UCSD-AML1 (cell line): ENCODE data around the gene AFAP1L1.
A peak's percentile ranks its signal among the peaks of the same experiment; 100 is the strongest.

Experiments used
- DNase-seq: peaks from one replicate; lab custom pipeline; 2025; ENCODE audit not compliant: unreplicated experiment; lab: John Stamatoyannopoulos, UW

AFAP1L1 gene

DNA sequence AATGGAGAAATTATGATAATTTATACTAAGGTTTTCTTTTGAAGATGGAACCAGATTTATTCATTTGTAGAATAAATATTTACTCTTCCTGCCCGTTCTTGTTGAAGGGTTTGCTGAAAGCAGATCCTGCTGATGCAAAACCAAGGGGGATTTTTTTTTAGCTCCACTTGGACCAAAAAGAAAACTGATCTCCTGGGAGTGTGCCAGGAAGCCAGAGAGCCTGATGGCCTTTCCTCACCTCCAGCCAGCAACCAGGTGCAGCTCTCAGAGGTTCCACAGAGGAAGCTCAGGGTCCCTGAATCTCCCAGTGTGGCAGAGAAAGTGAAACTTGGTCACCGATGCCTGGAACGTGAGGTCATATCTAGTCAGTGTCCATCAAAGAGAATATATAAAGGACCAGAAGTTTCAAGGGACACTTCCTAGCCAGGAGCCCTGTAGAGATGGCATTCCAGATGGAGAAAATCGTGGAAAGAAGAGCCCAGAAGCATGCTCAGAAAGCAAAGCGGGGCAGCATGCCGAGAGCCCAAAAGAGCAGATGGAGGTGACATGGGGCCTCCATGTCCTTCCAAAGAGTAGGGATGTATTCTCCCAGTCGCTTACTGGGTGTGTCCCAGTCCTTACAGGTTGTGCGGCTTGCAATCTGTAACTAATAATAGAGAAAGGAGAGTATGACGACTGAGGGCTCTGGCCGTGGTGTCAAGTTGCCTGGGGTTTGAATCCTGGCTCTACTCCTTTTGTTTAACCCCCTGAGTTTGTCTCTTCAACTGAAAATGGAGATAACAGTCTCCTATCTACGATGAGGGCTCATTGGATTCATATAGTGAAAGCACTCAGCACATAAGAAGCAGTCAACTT lies 12.2 kb downstream of the AFAP1L1 start:
- no peak for DNase-seq

DNA sequence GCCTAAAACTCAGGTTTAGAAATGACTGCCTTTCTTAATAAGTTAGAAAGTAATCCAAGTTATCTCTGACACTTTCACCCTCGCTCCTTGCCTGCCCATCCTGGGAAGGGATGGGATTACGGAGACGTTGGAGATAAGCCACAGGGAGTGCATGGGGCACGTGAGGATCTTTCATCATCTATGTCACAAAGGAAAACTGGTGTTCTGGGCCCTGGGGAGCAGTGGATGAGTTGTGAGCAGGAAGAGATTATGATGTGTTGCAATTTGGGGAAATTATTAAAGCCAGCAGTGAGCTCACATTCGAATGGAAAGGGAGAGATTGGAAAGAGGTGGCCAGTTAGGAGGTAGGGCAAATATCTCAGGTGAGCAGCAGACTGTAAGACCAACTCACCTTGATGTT lies 12.8 kb downstream of the AFAP1L1 start:
- no peak for DNase-seq

DNA sequence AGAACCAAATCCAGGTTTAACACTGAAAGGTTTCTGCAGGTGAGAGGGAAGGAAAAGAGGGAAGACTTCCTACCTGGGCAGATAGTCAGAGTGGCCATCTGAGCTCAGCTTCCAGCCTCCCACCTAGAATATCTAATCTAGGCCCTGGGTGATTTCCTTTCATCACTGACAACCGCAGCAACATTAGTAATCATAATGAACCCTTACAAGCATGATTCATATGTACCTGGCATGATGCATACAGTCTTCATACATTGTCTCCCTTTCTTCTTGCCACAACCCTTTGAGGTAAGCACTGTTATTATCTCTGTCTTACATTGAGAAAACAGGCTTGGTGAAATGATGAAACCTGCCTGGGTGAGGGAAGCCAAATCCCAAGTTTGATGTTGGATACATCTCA lies 13.5 kb downstream of the AFAP1L1 start:
- no peak for DNase-seq

DNA sequence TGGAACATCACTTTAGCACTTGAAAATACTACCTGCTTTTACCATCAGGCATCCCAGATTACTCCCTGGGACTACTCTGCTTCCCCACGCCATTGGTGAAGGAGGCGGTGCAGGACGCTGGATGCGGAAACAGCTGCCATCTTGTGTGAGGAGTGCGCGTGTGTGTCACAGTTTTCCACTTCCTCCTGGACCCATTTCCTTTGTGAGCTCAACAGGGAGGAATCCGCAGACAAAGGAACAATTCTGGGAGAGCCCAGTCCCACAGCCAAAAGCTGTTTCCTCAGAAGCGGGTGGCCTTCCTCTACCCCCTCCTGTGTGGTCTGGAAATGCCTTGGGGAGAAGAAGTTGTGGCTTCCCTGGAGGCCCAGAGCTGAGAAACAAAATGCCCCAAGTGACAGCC lies 16.8 kb downstream of the AFAP1L1 start:
- DNase-seq, result peak; percentile 83

DNA sequence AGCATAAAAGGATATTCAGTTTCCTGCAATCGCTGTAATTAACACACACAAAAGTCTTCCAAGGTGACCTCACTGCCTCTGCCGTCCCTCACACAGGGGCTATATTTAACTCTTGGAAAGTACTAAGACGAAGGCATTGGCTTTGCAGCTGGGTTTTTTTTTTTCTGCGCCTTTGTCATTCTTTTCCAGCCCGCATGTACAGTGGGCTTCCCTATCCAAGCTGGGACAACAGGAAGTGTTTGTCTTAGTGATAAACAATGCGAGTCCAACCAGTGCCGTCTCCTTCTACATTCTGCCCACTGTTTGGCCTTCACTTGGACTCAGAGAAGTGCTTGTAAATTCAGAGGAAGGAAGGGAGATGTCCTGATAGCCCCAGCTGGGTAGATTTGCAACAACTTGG lies 17.6 kb downstream of the AFAP1L1 start:
- DNase-seq, result no peak

DNA sequence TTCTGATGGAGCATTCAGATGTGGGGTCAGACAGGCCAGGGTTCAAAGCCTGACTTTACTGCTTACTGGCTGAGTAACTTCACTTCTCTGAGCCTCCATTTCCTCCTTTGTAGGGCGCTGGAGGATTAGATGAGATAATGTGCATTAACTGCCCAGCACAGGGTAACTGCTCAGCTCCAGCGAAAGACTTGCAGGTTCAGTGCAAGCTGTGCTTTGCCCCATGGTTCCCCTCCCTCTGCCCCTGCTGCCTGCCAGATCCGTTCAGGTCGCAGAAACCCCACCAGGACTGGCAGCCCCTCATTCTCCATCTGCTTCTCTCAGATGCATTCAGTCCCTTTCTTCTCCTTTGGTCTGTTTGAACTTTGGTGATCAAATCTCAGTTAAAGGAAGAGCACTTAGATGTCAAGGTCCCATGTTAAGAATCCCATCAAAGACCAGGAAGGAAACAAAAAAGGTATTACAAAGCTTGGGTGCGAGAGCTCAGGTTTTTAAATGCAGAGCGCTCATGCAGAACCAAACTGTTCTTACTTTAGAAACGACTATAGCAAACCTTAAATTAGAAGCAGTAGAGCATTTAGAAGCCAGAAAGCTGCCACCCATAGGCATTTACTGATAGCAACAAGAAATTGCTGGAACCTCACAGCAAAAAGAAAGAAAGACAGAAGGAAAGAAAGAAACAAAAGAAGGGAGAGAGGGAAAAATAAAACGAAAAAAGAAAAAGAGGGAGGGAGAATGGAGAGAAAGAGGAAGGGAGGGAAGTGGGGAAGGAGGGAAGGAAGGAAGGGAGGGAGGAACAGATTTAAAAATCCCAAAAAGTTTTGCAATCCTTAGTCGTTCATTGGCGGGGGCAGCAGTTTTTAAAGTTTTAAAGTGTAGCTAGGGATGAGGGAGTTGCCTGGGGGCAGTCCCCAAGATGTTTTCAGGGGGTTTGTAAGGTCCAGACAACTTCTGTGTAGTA lies 23.5 kb downstream of the AFAP1L1 start:
- DNase-seq, result no peak

DNA sequence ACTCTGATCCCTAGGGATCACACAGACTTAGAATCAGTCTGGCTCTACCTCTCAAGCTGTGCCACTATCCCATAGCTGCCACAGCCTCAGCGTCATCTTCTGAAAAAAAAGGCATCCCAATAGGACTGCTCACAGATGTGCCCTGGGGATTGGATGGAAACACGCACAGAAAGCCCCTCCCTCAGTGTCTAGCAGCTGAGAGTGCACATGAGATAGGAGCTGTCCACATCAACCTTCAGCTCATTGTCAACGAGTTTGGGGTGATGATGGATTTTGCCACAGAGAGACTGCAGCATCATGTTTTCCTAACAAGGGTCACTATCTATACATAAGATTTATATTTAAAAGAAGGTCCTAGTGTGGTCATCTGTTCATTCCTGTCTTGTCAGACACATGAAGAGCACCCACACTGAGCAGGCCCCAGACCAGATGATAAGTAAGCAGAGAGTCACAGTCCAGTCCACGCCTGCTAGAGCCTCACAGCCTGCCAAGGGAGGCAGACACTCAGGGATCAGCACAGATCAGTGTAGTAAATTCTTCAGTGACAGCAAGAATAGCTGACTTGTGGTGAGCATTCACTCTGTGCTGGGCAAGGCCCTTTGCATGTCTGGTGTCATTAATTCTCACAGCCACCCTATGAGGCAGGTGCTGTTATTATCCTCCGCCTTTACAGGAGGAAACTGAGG lies 25.8 kb downstream of the AFAP1L1 start:
- DNase-seq, result no peak

DNA sequence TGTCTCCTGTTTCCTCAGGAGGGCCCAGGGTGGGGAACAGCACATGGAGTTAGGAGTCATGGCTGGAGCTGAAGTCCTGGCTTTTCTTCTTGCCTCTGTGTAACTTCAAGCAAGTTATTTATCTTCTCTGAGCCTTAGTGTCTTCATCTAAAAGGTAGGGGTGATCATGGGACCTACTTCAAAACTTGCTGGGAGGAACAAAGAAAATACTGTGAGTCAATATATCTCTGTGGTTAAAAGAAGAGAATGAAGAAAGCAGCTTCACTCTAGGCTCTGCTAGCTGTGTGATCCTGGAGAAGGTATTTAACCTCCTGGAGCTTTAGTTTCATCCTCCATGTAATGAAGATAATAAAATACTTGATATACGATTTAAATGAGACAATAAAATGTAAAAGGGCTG lies 26.5 kb downstream of the AFAP1L1 start:
- no peak for DNase-seq

DNA sequence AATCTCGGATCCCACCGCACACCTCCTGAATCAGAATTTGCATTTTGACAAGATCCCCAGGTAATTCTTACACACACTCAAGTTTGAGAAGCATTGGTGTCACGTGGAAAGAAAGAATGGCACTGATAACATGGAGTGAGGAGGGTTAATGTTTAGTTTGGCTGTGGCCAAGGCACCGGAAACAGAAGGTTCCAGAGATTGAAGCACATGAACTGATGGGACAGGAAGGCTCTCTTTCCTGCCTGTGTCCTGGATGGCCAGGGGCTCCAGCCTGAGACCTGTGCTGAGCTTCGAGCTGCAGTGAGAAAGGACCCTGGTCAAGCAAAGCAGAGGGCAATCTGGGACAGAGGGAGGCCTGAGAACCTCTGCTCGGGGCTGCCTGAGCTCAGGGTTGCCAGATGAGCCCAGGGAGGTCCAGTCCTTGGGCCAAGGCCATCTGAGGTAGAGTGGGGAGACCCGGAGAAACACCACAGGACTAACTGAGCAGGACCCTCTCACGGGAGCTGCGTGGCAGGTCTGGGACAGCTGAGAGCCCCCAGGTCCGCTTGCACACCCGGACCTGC lies 27.3 kb downstream of the AFAP1L1 start:
- DNase-seq, result peak; percentile 67

DNA sequence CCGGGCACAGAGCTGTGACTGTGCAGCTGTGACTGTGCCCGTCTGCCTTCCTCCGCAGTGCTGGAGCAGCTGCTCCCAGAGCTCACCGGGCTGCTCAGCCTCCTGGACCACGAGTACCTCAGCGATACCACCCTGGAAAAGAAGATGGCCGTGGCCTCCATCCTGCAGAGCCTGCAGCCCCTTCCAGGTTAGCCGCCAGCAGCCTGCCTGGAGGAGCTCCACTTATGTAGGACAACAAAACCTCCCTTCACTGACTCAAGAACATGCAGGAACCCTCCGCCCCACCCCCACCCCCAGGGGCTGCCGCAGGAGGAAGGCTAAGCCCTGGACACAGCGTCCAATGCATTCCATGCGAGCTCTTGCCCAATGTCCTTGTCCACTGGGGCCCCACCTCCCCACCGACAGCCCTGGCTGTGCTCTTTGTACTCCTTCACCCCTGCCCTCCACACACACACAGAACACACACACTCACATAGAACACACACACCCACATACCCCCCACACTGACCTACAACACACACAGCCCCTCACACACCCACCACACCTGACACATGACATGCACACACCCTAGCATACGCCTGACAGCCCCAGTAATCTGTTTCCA lies 27.9 kb downstream of the AFAP1L1 start:
- DNase-seq, result no peak

DNA sequence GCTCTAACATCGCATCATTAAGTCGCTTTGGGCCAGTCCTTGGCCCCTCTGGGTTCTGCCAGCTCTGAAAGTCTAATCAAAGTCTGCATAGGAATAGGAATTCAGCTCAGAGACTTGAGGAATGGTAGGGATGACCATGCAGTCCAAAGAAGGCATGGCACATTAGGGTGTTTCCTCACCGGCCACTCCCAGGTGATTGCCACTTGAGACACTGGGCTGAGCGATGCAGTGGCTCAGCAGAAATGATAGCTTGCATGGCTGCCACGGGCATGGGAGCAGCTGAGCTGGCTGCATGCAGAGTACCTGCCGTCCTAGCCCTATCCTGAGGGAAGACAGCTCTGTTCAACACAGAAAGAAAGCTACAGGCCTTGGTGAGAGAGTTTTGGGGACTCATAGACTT lies 28.8 kb downstream of the AFAP1L1 start:
- DNase-seq, result no peak

DNA sequence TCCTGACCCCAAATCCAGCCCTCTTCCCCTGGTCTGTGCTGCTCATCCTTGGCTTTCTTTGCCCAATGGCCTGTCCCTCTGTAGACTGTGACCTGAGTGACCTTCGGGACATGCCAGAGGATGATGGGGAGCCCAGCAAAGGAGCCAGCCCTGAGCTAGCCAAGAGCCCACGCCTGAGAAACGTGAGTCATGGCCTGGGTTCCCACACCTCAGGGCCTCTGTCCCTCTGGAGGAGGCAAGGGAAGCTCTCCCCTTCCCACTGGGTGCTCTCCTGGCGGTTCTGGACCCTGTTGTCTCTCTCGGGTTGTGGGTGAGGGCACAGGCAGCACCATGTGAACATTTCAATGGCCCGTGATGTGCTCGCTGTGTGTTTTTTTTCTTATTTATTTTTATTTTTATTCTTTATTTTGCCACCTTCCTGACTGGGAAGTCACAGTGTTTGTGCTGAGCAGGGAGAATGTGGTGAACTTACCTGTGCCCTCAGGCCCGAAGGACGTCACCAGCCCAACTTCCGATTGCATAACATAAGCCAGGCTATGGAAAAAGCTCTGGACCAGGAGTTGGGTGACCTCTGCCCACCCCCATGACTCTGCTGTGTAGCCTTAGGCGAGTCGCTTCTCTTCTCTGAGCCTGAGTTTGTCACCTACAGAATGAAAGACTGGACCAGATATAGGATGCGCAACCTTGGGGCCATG lies 29.5 kb downstream of the AFAP1L1 start:
- no peak for DNase-seq

DNA sequence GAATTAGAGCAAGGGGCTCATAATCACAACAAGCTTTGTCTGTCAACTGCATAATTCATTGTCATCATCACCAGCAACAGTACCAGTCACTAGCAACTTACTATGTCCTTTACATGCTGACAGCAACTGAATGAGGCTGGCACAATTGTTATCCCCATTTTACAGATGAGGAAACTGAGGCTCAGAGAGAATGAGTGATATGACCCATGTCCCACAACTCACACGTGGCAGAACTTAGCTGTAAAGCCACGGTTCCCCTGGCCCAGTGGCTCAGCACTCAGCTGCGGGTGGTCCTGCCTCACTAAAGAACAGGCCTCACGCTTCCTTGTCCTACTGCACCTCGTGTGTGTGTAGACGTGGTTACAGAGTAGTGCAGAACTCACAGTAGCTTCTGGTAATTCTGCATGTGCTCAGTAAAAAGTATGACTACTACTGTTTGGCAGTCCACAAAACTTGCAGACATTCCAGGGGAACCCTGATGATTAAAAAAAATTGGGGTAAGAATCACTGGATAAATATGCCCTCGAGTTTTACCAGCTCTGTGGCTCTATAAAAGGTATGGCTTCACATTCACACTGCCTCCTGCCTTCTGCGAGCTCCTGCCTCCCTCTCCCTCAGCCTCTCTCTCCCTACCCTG lies 30.2 kb downstream of the AFAP1L1 start:
- DNase-seq, result no peak

DNA sequence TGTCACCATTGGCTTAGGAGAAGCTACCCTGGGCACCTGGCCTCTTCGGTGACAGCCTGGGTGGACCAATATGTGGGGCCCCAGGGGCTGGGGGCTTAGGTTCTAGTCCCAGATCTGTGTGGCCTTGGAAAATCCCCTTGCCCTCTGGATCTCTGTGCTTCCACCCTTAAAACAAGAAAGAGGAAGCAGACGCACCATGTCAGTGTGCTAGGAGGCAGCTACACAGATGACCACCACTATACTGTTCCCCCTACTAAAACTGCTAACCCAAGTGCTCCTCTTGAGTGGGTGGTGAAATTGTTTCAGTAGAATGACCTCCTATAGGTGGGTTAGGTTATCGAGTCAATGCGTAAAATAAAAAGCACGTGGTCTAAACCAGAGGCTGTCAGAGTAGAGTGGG lies 31.0 kb downstream of the AFAP1L1 start:
- no peak for DNase-seq

DNA sequence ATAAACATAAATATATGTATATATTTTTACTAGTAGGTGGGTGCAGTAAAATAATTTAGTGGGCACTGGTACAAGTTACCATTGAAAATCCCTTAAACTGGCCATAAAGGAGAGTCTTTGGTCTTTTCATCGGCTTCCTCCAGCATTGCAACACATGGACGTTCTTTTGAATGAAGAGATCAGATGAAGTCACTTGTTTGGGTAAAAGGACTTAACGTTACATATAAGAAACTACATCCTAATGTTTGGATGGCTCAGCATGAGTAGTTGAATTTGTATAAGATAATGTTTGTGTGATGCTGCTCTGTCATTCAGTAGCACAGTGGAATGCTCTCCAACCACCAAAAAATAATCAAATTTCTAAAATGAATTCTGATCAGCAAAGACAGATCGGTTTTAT lies 31.6 kb downstream of the AFAP1L1 start:
- no peak for DNase-seq

DNA sequence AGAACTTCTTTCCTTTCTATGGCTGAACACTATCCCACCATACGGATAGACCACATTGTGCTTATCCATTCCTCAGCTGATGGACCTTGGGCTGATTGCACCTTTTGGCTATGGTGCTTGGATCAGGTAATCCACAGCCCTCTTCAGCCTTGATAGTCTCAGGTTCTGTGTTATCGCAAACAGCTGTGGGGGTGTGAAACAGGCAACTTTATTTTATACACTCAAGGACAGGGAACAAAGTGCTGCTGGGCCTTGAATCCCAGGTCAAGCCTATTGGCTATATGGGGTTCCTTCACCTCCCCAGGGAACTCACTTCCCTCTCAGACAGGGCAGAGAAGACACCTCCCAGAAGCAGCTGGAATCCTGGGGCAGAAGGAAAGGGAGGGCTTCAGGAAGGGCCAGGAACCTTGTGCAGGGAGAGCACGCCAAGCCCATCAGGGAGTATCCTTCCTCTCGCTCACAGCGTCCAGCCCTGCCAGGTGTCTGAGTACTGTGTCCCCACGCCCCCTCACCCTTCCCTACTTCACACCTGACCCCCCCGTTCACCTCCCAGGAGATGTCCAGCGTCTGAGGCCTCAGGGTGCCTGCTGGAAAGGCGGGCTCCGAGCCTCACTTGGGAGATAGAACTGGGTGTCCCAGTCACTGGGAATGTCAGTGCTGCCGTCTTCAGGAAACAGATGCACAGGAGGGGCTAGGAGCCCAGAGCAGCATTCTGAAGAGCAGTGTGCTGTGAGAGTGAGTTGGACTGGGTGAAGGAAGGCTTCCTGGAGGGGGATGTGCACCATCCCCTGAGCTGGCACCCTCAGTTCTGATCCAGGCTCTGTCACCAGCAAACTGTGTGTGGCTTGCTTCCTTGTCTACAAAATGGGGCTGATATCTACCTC lies 32.8 kb downstream of the AFAP1L1 start:
- no peak for DNase-seq

DNA sequence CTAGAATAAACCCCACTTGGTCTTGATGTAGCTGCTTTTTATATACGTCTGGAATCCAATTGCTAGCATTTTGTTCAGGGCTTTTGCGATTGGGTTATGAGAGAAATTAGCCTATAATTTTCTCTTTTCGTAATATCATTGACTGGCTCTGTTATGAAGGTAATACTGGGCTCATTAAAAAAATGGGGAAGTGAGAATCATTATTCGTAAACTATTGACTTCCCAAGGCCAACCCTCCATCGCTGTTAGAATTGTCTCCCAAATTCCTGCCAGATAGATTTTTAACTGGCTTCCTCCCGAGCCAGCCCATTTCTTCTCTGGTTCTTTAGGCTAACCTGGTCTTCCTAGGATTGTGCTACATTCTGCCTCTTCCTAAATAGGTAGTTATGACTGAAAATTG lies 37.7 kb downstream of the AFAP1L1 start:
- DNase-seq, result no peak

DNA sequence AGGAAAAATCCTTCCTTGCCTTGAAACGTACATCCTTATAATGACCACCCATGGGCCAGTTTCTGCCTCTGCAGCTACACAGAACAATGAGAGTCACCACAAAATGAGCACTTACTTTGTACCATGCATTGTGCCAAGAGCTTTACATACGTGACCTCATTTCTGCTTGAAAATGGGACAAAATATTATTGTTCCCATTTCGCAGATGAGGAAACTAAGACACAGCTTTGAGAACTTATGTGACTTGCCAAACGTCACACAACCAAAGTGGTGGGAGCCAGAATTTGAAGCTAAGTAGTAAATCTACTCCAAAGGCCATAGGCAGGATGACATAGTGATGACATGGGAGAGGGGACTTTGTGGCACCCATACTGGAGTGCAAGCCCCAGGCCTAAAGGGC lies 38.8 kb downstream of the AFAP1L1 start:
- DNase-seq, result no peak
